ENCODE results near the gene PARD6G.

The PARD6G gene

GRCh38 chr18:80247393-80247841 lies at the start of gene PARD6G:
PARD6G (minus strand) TSS chr18:80247514; CDS start chr18:80247348, 166 bp downstream.
- peak; percentile 66 for DNase-seq

- peak; percentile 19 for DNase-seq
Measured at GRCh38 chr18:80262241-80263033, 15.1 kb upstream of the PARD6G start.

GRCh38 chr18:80259610-80260009 lies 12.3 kb upstream of the PARD6G start:
- no peak for DNase-seq

GRCh38 chr18:80258640-80259039 lies 11.3 kb upstream of the PARD6G start:
- no peak for DNase-seq

GRCh38 chr18:80257579-80258543 lies 10.5 kb upstream of the PARD6G start:
- DNase-seq: peak; percentile 64

GRCh38 chr18:80254971-80255500 lies 7.7 kb upstream of the PARD6G start:
- DNase-seq: no peak

GRCh38 chr18:80253871-80254492 lies 6.7 kb upstream of the PARD6G start:
- peak; percentile 18 for DNase-seq

- DNase-seq: no peak
Measured at GRCh38 chr18:80253236-80253635, 5.9 kb upstream of the PARD6G start.

GRCh38 chr18:80252136-80252535 lies 4.8 kb upstream of the PARD6G start:
- no peak for DNase-seq

GRCh38 chr18:80251700-80252099 lies 4.4 kb upstream of the PARD6G start:
- DNase-seq: no peak

GRCh38 chr18:80250740-80251364 lies 3.5 kb upstream of the PARD6G start:
- DNase-seq: no peak

GRCh38 chr18:80249217-80250093 lies 2.1 kb upstream of the PARD6G start:
- DNase-seq: no peak

- DNase-seq: peak; percentile 10
Measured at GRCh38 chr18:80246445-80247392, 595 bp downstream of the PARD6G start.

- no peak for DNase-seq
Measured at GRCh38 chr18:80245781-80246444, 1.4 kb downstream of the PARD6G start.

GRCh38 chr18:80244956-80245730 lies 2.2 kb downstream of the PARD6G start:
- DNase-seq: no peak

GRCh38 chr18:80244167-80244566 lies 3.1 kb downstream of the PARD6G start:
- no peak for DNase-seq

- DNase-seq: no peak
Measured at GRCh38 chr18:80243204-80243603, 4.1 kb downstream of the PARD6G start.

GRCh38 chr18:80241919-80242777 lies 5.2 kb downstream of the PARD6G start:
- no peak for DNase-seq

Data from CD4-positive, alpha-beta T cell treated with Interleukin-12 subunit alpha and Interleukin-12 subunit beta, for 1 hour (primary cell).